ENCODE data around the gene MVB12B. TPM values are rescaled to one million over a fixed set of nuclear protein-coding genes. Genes with fewer than 3 reads are reported as not detected.

MVB12B gene
- total and polyA plus RNA-seq, 2 of the 8 experiments (the other 6 are each of a cell fraction or from before 2014, with no cell fraction given) = 2.6 to 5.0 TPM

GRCh38 chr9:126471084-126471624, 144.5 kb downstream of the MVB12B start:
- Histone ChIP-seq H3K9ac (replicated peaks in 1 of 4; ENCODE audit: extremely low read depth in 1 of 4, low read depth in 3 of 4, low read length in 3 of 4) (no peak overlapping the region; a peak in 1 of 7 replicates), H3K4me3 (ENCODE audit: extremely low read depth in 1 of 4, insufficient read depth in 2 of 4, low read depth in 3 of 4, low read length in 4 of 4) (no peak overlapping the region)
- FAIRE-seq = no peak
- no peak for TF ChIP-seq POU5F1 (IDR thresholded peaks at IDR 0.05; ENCODE audit: low read depth, low read length)

More at GRCh38 chr9:126471084-126471624, 144.5 kb downstream of the MVB12B start:
- Histone ChIP-seq H2BK20ac (ENCODE audit: low read length) (no peak overlapping the region), H3K4me2 (ENCODE audit: insufficient read depth in 1 of 2, low read depth in 2 of 2, low read length in 2 of 2) (no peak overlapping the region), H3K9me3 (ENCODE audit: insufficient read depth in 2 of 2, low read depth in 1 of 2, low read length in 1 of 2) (no peaks in the 10 kb centered on the region), H4K91ac (replicated peaks; ENCODE audit: insufficient read length, low read length) (no peak overlapping the region), H2BK15ac (ENCODE audit: low read length) (no peak overlapping the region), H2BK120ac (replicated peaks; ENCODE audit: low read depth, low read length) (no peak overlapping the region), H3K14ac (ENCODE audit: insufficient read length) (no peak overlapping the region), H3K27ac (ENCODE audit: low read depth, low read length) (no peak overlapping the region), H2AK5ac (ENCODE audit: low read depth, low read length) (no peak overlapping the region), H3K23ac (ENCODE audit: insufficient read length) (no peak overlapping the region), H3K79me2 (ENCODE audit: control insufficient read depth in 1 of 2, insufficient read depth in 2 of 2, low read length in 2 of 2) (no peaks in the 10 kb centered on the region), H3K18ac (ENCODE audit: extremely low read depth, low read length) (no peak overlapping the region), H3K27me3 (replicated peaks in 1 of 4; ENCODE audit: control insufficient read depth in 3 of 4, extremely low read depth in 1 of 4, insufficient read depth in 3 of 4, low read length in 3 of 4) (no peaks in the 10 kb centered on the region), H4K20me1 (replicated peaks in 1 of 2; ENCODE audit: control insufficient read depth in 1 of 2, insufficient read depth in 2 of 2, low read length in 2 of 2) (no peaks in the 10 kb centered on the region), H3K79me1 (ENCODE audit: low read depth, low read length) (no peaks in the 10 kb centered on the region), H3K56ac (replicated peaks; ENCODE audit: insufficient read length, low read depth, low read length) (no peak overlapping the region), H3K4me1 (replicated peaks in 1 of 4; ENCODE audit: control insufficient read depth in 3 of 4, insufficient read depth in 4 of 4, low read length in 3 of 4) (peaks cover 0 to 13% (median 3%) of the 10 kb centered on the region in 4 experiments; a peak in 3 of 7 replicates), H2BK12ac (ENCODE audit: low read depth, low read length) (no peak overlapping the region), H4K5ac (ENCODE audit: insufficient read length, low read depth, low read length) (no peak overlapping the region), H3K23me2 (ENCODE audit: low read depth, low read length) (peaks cover 2% of the 10 kb centered on the region; the same call in 1 of the 2 replicates), H3K36me3 (ENCODE audit: control insufficient read depth in 2 of 4, insufficient read depth in 4 of 4, low read length in 3 of 4) (no peaks in the 10 kb centered on the region), H4K8ac (ENCODE audit: extremely low read depth, insufficient read depth, low read length) (no peak overlapping the region), H2BK5ac (ENCODE audit: low read depth, low read length) (no peak overlapping the region), H3K4ac (replicated peaks; ENCODE audit: insufficient read length, low read depth, low read length) (no peak overlapping the region), H2AFZ (ENCODE audit: low read length) (no peak overlapping the region)
- ChIA-PET POLR2A (ENCODE audit: partially characterized antibody) (interaction anchor here (0.9 to 1.9 kb wide), 2 partner anchors 12 to 20 kb away, joined by 3 to 5 read pairs; no protein-coding TSS in a partner anchor), CTCF (ENCODE audit: partially characterized antibody) (interaction anchor here (1.2 to 4.4 kb wide), 5 partner anchors 9 to 245 kb away, joined by 3 to 34 read pairs (median 7); no protein-coding TSS in a partner anchor)
- WGBS, 2 experiments (ENCODE audit: extremely low coverage in 1 of 2, insufficient coverage in 1 of 2, insufficient read length in 1 of 2, insufficient replicate concordance in 2 of 2, low coverage in 1 of 2, low lambda C conversion rate in 2 of 2, missing lambda C conversion rate in 1 of 2) = 82% methylated on average over 17 of the region's 17 CpGs; no CpG with 5 or more reads in 1 of the 2 experiments
- DNase-seq (ENCODE audit: low read depth in 1 of 2, low spot score in 2 of 2) = no peak
